GM04504 (cell line): Measurements from ENCODE around the gene SEMA6A.
A peak's percentile ranks its signal among the peaks of the same experiment; 100 is the strongest.

Experiments used
- DNase-seq: peaks from one replicate; pipeline ENCODE4 v3.0.0-alpha.2; 2012; ENCODE audit warnings: low read depth

The SEMA6A gene

GRCh38 chr5:116574367-116575325 is at the start of gene SEMA6A:
Gene SEMA6A (minus strand): TSS chr5:116574823. CDS start chr5:116504944, 69,879 bp downstream.
- DNase-seq, result peak; percentile 58

- no peak for DNase-seq
Measured at GRCh38 chr5:116622375-116623050, 47.9 kb upstream of the SEMA6A start.

- DNase-seq, result no peak
Measured at GRCh38 chr5:116621599-116621998, 47.0 kb upstream of the SEMA6A start.

- DNase-seq, result no peak
Measured at GRCh38 chr5:116616876-116617275, 42.3 kb upstream of the SEMA6A start.

- DNase-seq, result no peak
Measured at GRCh38 chr5:116614603-116614920, 39.9 kb upstream of the SEMA6A start.

GRCh38 chr5:116613445-116613844 is 38.8 kb upstream of the SEMA6A start:
- DNase-seq, result no peak

- no peak for DNase-seq
Measured at GRCh38 chr5:116612431-116612830, 37.8 kb upstream of the SEMA6A start.

- no peak for DNase-seq
Measured at GRCh38 chr5:116605310-116606070, 30.9 kb upstream of the SEMA6A start.

- no peak for DNase-seq
Measured at GRCh38 chr5:116604805-116605204, 30.2 kb upstream of the SEMA6A start.

GRCh38 chr5:116600876-116601275 is 26.3 kb upstream of the SEMA6A start:
- DNase-seq, result peak; percentile 9

- DNase-seq, result no peak
Measured at GRCh38 chr5:116598911-116599310, 24.3 kb upstream of the SEMA6A start.

- no peak for DNase-seq
Measured at GRCh38 chr5:116595498-116595897, 20.9 kb upstream of the SEMA6A start.

GRCh38 chr5:116593340-116593739 is 18.7 kb upstream of the SEMA6A start:
- no peak for DNase-seq

GRCh38 chr5:116585227-116585626 is 10.6 kb upstream of the SEMA6A start:
- DNase-seq, result no peak

GRCh38 chr5:116583862-116584222 is 9.2 kb upstream of the SEMA6A start:
- no peak for DNase-seq

- no peak for DNase-seq
Measured at GRCh38 chr5:116583085-116583861, 8.7 kb upstream of the SEMA6A start.

GRCh38 chr5:116581910-116582309 is 7.3 kb upstream of the SEMA6A start:
- DNase-seq, result no peak

- DNase-seq, result no peak
Measured at GRCh38 chr5:116579144-116579543, 4.5 kb upstream of the SEMA6A start.

GRCh38 chr5:116578676-116579075 is 4.1 kb upstream of the SEMA6A start:
- no peak for DNase-seq

GRCh38 chr5:116577064-116577788 is 2.6 kb upstream of the SEMA6A start:
- DNase-seq, result no peak

- no peak for DNase-seq
Measured at GRCh38 chr5:116576053-116576713, 1.6 kb upstream of the SEMA6A start.
